Measurements from ENCODE around the gene NBAS.

GRCh38 chr2:15136639-15137038, 424.5 kb downstream of the NBAS start:
- TF ChIP-seq, protein P1, sequence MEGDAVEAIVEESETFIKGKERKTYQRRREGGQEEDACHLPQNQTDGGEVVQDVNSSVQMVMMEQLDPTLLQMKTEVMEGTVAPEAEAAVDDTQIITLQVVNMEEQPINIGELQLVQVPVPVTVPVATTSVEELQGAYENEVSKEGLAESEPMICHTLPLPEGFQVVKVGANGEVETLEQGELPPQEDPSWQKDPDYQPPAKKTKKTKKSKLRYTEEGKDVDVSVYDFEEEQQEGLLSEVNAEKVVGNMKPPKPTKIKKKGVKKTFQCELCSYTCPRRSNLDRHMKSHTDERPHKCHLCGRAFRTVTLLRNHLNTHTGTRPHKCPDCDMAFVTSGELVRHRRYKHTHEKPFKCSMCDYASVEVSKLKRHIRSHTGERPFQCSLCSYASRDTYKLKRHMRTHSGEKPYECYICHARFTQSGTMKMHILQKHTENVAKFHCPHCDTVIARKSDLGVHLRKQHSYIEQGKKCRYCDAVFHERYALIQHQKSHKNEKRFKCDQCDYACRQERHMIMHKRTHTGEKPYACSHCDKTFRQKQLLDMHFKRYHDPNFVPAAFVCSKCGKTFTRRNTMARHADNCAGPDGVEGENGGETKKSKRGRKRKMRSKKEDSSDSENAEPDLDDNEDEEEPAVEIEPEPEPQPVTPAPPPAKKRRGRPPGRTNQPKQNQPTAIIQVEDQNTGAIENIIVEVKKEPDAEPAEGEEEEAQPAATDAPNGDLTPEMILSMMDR (IDR thresholded peaks at IDR 0.05), result no peak
- TF ChIP-seq, protein P2, sequence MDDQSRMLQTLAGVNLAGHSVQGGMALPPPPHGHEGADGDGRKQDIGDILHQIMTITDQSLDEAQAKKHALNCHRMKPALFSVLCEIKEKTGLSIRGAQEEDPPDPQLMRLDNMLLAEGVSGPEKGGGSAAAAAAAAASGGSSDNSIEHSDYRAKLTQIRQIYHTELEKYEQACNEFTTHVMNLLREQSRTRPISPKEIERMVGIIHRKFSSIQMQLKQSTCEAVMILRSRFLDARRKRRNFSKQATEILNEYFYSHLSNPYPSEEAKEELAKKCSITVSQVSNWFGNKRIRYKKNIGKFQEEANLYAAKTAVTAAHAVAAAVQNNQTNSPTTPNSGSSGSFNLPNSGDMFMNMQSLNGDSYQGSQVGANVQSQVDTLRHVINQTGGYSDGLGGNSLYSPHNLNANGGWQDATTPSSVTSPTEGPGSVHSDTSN (IDR thresholded peaks at IDR 0.05), result no peak
- TF ChIP-seq TAF1 (IDR thresholded peaks at IDR 0.05; ENCODE audit: borderline replicate concordance, low read depth, low read length) (no peak), SIN3A (IDR thresholded peaks at IDR 0.05; ENCODE audit: borderline replicate concordance, low read depth, low read length) (no peak), REST (IDR thresholded peaks at IDR 0.05; ENCODE audit: low read depth, low read length) (no peak), RCOR1 (IDR thresholded peaks at IDR 0.05; ENCODE audit: low read length) (no peak), CHD2 (IDR thresholded peaks at IDR 0.05; ENCODE audit: low read length, partially characterized antibody) (no peak), TEAD4 (IDR thresholded peaks at IDR 0.05; ENCODE audit: borderline replicate concordance, insufficient read depth) (no peak), ELF1 (IDR thresholded peaks at IDR 0.05) (no peak), MXI1 (IDR thresholded peaks at IDR 0.05; ENCODE audit: low read depth, low read length) (no peak), TCF12 (IDR thresholded peaks at IDR 0.05) (no peak), EP300 (IDR thresholded peaks at IDR 0.05; ENCODE audit: borderline replicate concordance in 1 of 2, low read depth in 1 of 2, low read length in 1 of 2) (no peak)
- TF ChIP-seq, protein P3, sequence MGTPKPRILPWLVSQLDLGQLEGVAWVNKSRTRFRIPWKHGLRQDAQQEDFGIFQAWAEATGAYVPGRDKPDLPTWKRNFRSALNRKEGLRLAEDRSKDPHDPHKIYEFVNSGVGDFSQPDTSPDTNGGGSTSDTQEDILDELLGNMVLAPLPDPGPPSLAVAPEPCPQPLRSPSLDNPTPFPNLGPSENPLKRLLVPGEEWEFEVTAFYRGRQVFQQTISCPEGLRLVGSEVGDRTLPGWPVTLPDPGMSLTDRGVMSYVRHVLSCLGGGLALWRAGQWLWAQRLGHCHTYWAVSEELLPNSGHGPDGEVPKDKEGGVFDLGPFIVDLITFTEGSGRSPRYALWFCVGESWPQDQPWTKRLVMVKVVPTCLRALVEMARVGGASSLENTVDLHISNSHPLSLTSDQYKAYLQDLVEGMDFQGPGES (IDR thresholded peaks at IDR 0.05; ENCODE audit: low read depth, low read length), result no peak
- TF ChIP-seq, protein P4, sequence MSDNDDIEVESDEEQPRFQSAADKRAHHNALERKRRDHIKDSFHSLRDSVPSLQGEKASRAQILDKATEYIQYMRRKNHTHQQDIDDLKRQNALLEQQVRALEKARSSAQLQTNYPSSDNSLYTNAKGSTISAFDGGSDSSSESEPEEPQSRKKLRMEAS (IDR thresholded peaks at IDR 0.05; ENCODE audit: low read depth), result no peak

Data from SK-N-SH (cell line).